Neural cell (in vitro differentiated cells): ENCODE measurements around the gene CBL.

Experiments
- EP300 ChIP-seq: fragments of 450-650 bp; conservative IDR thresholded peaks from 2 replicates; pipeline ENCODE4 v1.6.1; 2014; ENCODE audit warnings: antibody characterized with exemption, mild to moderate bottlenecking, moderate library complexity; ENCODE audit not compliant: poor library complexity, severe bottlenecking
- EZH2 ChIP-seq: fragments of 200-600, 300-800 bp; shearing (Covaris generic), sonication (generic); IDR thresholded peaks from 2 replicates; pipeline ENCODE4 v1.6.1; 2014; ENCODE audit warnings: antibody characterized with exemption, low read length, borderline replicate concordance, mild to moderate bottlenecking; ENCODE audit not compliant: insufficient read depth, poor library complexity, severe bottlenecking
- POLR2AphosphoS5 ChIP-seq: IDR thresholded peaks from 2 replicates; pipeline ENCODE4 v1.6.1; 2012
- RAD21 ChIP-seq: fragments of 450-650 bp; conservative IDR thresholded peaks from 2 replicates; pipeline ENCODE4 v1.6.1; 2014; ENCODE audit warnings: antibody characterized with exemption, mild to moderate bottlenecking, moderate library complexity
- SMC3 ChIP-seq: fragments of 450-650 bp; conservative IDR thresholded peaks from 2 replicates; pipeline ENCODE4 v1.6.1; 2014; ENCODE audit warnings: antibody characterized with exemption, mild to moderate bottlenecking, moderate library complexity; ENCODE audit not compliant: poor library complexity
- TAF1 ChIP-seq: IDR thresholded peaks from 2 replicates; pipeline ENCODE4 v1.6.1; 2012; ENCODE audit warnings: low read depth
- TF ChIP-seq, protein P1 (sequence below): fragments of 450-650 bp; IDR thresholded peaks from 2 replicates; pipeline ENCODE4 v1.5.1; 2014; ENCODE audit warnings: antibody characterized with exemption, mild to moderate bottlenecking, moderate library complexity; ENCODE audit not compliant: poor library complexity, severe bottlenecking

DNA sequence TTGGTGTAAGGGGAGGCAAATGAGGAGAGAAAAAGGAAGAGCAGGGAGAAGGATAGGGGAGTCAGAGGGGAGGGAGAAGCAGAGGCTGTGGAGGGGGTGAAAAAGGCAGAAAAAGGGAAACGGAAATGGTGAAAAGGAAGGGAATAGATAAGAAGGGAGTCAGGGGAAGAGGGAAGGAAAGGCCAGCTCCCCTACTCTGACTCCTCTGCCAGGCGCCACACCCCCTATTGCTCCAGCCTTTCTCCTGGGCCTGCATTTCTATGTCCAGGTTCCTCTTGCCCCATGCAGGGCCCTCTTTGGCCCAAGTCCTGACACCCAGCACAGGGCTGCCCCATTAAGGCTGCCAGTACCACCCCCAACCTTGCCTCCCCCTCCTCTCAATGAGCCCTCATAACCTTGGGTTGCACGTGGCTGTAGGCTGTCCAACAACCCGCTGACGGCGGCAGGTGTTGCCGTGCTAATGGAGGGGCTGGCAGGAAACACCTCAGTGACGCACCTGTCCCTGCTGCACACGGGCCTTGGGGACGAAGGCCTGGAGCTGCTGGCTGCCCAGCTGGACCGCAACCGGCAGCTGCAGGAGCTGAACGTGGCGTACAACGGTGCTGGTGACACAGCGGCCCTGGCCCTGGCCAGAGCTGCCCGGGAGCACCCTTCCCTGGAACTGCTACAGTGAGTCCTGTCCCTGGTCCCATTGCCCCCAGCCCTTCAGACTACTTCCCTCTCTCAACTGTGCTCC is 24.3 kb upstream of the CBL start:
- TF ChIP-seq TAF1 (no peak), SMC3 (no peak), POLR2AphosphoS5 (no peak), EP300 (no peak), RAD21 (no peak), EZH2 (no peak)
- TF ChIP-seq, protein P1, sequence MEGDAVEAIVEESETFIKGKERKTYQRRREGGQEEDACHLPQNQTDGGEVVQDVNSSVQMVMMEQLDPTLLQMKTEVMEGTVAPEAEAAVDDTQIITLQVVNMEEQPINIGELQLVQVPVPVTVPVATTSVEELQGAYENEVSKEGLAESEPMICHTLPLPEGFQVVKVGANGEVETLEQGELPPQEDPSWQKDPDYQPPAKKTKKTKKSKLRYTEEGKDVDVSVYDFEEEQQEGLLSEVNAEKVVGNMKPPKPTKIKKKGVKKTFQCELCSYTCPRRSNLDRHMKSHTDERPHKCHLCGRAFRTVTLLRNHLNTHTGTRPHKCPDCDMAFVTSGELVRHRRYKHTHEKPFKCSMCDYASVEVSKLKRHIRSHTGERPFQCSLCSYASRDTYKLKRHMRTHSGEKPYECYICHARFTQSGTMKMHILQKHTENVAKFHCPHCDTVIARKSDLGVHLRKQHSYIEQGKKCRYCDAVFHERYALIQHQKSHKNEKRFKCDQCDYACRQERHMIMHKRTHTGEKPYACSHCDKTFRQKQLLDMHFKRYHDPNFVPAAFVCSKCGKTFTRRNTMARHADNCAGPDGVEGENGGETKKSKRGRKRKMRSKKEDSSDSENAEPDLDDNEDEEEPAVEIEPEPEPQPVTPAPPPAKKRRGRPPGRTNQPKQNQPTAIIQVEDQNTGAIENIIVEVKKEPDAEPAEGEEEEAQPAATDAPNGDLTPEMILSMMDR, result no peak
